Smooth muscle cell of the pulmonary artery (primary cell): ENCODE data around the gene FAM228B. TPM values are rescaled to one million over a fixed set of nuclear protein-coding genes. Genes with fewer than 3 reads are reported as not detected.

Source experiments
- total RNA-seq: library from RNA; depleted of rRNA; stranded (reverse); fragments of >200 nt; gene quantifications from 2 replicates; pipeline ENCODE4 v1.2.3, GENCODE V29; 2014

Gene FAM228B
- total RNA-seq, result 8.3 and 9.0 TPM in 2 replicates

GRCh38 chr2:24123195-24123921, at the start of gene FAM228B, which contains the start of gene PFN4:
FAM228B (plus strand) TSS chr2:24123469; CDS start chr2:24124362, 893 bp downstream.
PFN4 (minus strand) TSS chr2:24123334; CDS start chr2:24122535, 799 bp downstream.

GRCh38 chr2:24075915-24076848, 47.1 kb upstream of the FAM228B start, which contains the start of gene SF3B6:
SF3B6 (minus strand) TSS chr2:24076326; CDS start chr2:24076229, 97 bp downstream.

GRCh38 chr2:24084386-24085199, 38.7 kb upstream of the FAM228B start, which contains the start of gene TP53I3:
TP53I3 (minus strand) TSS chr2:24084834; CDS start chr2:24084326, 508 bp downstream.

GRCh38 chr2:24174851-24175277, 51.6 kb downstream of the FAM228B start, which contains the start of gene FAM228A:
FAM228A (plus strand) TSS chr2:24175053; CDS start chr2:24175481, 428 bp downstream.

Other genes starting within 250 kb of the FAM228B start
- gene ATAD2B, start 196.3 kb upstream of the FAM228B start, total RNA-seq, result 8.5 and 10.7 TPM in 2 replicates
- gene UBXN2A, start 183.0 kb upstream of the FAM228B start, total RNA-seq, result 9.5 and 12.4 TPM in 2 replicates
- gene MFSD2B, start 113.4 kb upstream of the FAM228B start, total RNA-seq, result 0.03 and 0.13 TPM in 2 replicates
- gene WDCP, start 76.1 kb upstream of the FAM228B start, total RNA-seq, result 10.2 and 11.3 TPM in 2 replicates
- 6.8 and 7.9 TPM in 2 replicates for gene FKBP1B, start 73.7 kb upstream of the FAM228B start, total RNA-seq
- 81.3 and 105 TPM in 2 replicates for gene SF3B6, start 47.1 kb upstream of the FAM228B start, total RNA-seq
- gene TP53I3, start 38.6 kb upstream of the FAM228B start, total RNA-seq, result 16.8 and 25.8 TPM in 2 replicates
- 0.17 and 0.39 TPM in 2 replicates for gene PFN4, start 135 bp upstream of the FAM228B start, total RNA-seq
- 0.72 and 3.2 TPM in 2 replicates for gene FAM228A, start 51.6 kb downstream of the FAM228B start, total RNA-seq
- gene ITSN2, start 237.1 kb downstream of the FAM228B start, total RNA-seq, result 27.2 and 33.0 TPM in 2 replicates